HG03159 (cell line): ENCODE data around the gene SORCS2.
"Not testable (repeated sequence)": the region's sequence is repeated elsewhere in the genome, so short reads cannot be mapped to it uniquely, and the experiment has no call there.

Experiments
- ATAC-seq: cut with Tn5 transposase; IDR thresholded peaks from one replicate; pipeline ENCODE4 v1.9.1; 2021; ENCODE audit warnings: mild to moderate bottlenecking, moderate library complexity; ENCODE audit not compliant: unreplicated experiment

The SORCS2 gene

GRCh38 chr4:7559741-7560395 lies 367.5 kb downstream of the SORCS2 start:
- no peak for ATAC-seq

- ATAC-seq = no peak
These were observed 369.2 kb downstream of the SORCS2 start for GRCh38 chr4:7561557-7561956.

GRCh38 chr4:7564242-7564641 lies 371.9 kb downstream of the SORCS2 start:
- no peak for ATAC-seq

- no peak for ATAC-seq
These were observed 373.1 kb downstream of the SORCS2 start for GRCh38 chr4:7565483-7565882.

GRCh38 chr4:7569810-7570783 lies 377.8 kb downstream of the SORCS2 start:
- ATAC-seq = no peak

- no peak for ATAC-seq
These were observed 378.7 kb downstream of the SORCS2 start for GRCh38 chr4:7571001-7571400.

- no peak for ATAC-seq
These were observed 379.4 kb downstream of the SORCS2 start for GRCh38 chr4:7571701-7572100.

- ATAC-seq = no peak
These were observed 380.6 kb downstream of the SORCS2 start for GRCh38 chr4:7572894-7573293.

- no peak for ATAC-seq
These were observed 381.3 kb downstream of the SORCS2 start for GRCh38 chr4:7573576-7574091.

GRCh38 chr4:7574287-7575014 lies 382.1 kb downstream of the SORCS2 start:
- ATAC-seq = no peak

- no peak for ATAC-seq
These were observed 383.1 kb downstream of the SORCS2 start for GRCh38 chr4:7575426-7575825.

GRCh38 chr4:7577361-7578039 lies 385.2 kb downstream of the SORCS2 start:
- ATAC-seq = not testable (repeated sequence)

- ATAC-seq = no peak
These were observed 389.1 kb downstream of the SORCS2 start for GRCh38 chr4:7581477-7581876.

- ATAC-seq = no peak
These were observed 390.2 kb downstream of the SORCS2 start for GRCh38 chr4:7582313-7583097.

GRCh38 chr4:7584098-7584497 lies 391.8 kb downstream of the SORCS2 start:
- ATAC-seq = no peak

- ATAC-seq = no peak
These were observed 392.3 kb downstream of the SORCS2 start for GRCh38 chr4:7584606-7585159.

GRCh38 chr4:7585768-7586167 lies 393.4 kb downstream of the SORCS2 start:
- no peak for ATAC-seq

- no peak for ATAC-seq
These were observed 395.4 kb downstream of the SORCS2 start for GRCh38 chr4:7587433-7588405.
